ENCODE results near the gene RNF123.

Gene RNF123

DNA sequence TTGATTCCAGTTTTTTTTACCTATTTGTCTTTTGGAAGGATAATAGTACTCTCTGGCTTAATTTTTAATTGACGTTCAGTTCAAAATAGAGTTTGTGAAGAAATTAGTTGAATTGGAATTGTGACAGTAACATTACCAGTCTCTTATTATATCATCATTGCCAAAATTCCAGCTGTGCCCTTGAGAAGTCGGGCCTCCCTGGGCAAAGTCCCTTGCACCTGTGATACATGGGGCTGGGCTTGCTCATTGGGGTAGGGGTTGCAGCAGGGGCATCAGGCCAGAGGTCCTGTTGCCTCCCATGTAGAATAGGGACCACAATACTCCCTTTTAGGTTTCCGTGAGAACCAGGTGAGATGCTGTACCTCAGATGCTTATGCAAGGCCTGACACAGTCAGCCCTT lies 43.1 kb upstream of the RNF123 start:
- H3K36me3 ChIP-seq, result peaks cover 39% of the 10 kb centered on the region
- no peaks in the 10 kb centered on the region for H3K9me3 ChIP-seq (ENCODE audit: severe bottlenecking)
- H3K4me3 ChIP-seq (ENCODE audit: low read depth, low read length), result no peak overlapping the region
- TF ChIP-seq, protein P1, sequence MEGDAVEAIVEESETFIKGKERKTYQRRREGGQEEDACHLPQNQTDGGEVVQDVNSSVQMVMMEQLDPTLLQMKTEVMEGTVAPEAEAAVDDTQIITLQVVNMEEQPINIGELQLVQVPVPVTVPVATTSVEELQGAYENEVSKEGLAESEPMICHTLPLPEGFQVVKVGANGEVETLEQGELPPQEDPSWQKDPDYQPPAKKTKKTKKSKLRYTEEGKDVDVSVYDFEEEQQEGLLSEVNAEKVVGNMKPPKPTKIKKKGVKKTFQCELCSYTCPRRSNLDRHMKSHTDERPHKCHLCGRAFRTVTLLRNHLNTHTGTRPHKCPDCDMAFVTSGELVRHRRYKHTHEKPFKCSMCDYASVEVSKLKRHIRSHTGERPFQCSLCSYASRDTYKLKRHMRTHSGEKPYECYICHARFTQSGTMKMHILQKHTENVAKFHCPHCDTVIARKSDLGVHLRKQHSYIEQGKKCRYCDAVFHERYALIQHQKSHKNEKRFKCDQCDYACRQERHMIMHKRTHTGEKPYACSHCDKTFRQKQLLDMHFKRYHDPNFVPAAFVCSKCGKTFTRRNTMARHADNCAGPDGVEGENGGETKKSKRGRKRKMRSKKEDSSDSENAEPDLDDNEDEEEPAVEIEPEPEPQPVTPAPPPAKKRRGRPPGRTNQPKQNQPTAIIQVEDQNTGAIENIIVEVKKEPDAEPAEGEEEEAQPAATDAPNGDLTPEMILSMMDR (IDR thresholded peaks at IDR 0.05; ENCODE audit: low read depth, low read length), result no peak
- H3K27me3 ChIP-seq (ENCODE audit: insufficient read depth, low read depth, severe bottlenecking), result no peaks in the 10 kb centered on the region
- no peak overlapping the region for H3K27ac ChIP-seq
- no peak for DNase-seq

DNA sequence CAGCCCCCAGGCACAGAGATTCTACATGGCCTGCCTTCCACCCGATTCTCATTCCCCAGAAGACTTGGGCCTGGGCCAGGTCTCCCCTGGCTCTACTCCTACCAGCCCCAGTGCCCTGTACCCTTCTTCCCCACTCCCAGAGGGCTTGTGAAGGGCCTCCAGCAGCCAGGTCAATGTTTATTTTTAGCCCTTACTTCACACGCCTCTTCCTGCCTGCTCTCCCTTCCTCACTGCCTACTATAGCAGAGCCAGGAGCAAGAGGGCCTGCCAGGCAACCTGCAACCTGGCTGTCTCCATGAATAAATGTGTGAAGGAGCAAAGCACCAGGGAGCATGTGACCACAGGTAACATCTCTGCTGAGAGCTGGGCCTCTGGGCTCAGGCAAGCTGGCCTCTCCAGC lies 41.6 kb upstream of the RNF123 start:
- Histone ChIP-seq H3K4me3 (ENCODE audit: low read depth, low read length) (no peak overlapping the region), H3K36me3 (peaks cover 46% of the 10 kb centered on the region), H3K27ac (no peak overlapping the region), H3K27me3 (ENCODE audit: insufficient read depth, low read depth, severe bottlenecking) (no peaks in the 10 kb centered on the region), H3K9me3 (ENCODE audit: severe bottlenecking) (no peaks in the 10 kb centered on the region)
- DNase-seq, result no peak
- TF ChIP-seq, protein P1 (IDR thresholded peaks at IDR 0.05; ENCODE audit: low read depth, low read length), result no peak

DNA sequence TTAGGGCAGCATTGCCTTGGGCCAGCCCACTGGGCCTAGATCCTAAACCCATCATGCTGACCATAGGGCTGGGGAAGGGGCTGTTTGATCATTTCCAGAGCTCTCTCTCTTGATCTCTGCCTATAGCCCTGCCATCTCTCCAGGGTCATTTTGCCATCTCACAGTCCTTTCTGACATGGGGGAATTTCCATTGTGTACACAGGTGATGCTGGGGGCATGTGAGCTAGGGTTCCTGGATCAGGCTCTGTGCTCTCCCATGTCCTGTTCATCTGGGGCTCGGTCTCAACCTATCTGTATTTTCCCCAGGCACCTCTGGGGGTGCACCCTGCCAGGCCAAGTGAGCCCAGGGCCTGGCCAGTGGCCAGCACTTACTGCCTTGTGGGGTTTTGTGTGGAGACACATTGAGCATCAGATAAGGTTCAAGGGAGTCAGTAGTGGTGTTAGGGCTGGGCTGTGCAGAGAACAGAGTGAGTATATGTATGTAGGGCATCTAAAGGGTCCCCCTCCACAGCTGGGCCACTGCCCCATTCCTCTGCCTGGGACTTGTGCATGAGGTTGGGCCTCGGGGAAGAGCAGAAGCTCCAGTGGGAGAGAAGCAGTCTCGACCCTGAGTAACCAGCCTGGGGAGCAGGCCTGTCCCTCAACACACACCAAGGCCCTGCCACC lies 40.9 kb upstream of the RNF123 start:
- Histone ChIP-seq H3K4me3 (ENCODE audit: low read depth, low read length) (no peak overlapping the region), H3K36me3 (peaks cover 47% of the 10 kb centered on the region), H3K9me3 (ENCODE audit: severe bottlenecking) (no peaks in the 10 kb centered on the region), H3K27me3 (ENCODE audit: insufficient read depth, low read depth, severe bottlenecking) (no peaks in the 10 kb centered on the region), H3K27ac (no peak overlapping the region)
- TF ChIP-seq, protein P1 (IDR thresholded peaks at IDR 0.05; ENCODE audit: low read depth, low read length), result no peak
- DNase-seq, result no peak

DNA sequence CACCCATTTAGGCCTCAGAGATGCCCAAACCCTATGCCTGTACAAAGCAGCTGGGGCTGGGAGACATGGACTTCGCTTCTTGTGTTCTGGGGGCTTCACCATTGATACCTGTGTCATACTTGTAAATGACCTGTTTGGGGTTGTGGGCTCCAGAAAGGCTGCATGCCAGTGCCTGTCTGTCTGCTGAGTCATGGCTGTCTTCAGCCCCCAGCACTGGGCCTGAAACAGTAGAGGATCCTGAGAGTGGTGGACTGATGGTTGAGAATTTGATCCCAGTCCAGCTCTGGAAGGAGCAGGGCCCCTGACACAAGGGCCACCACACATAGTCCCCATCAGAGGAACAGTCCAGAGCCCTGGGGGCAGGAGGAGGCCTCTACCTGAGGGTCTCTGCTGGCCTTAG lies 39.8 kb upstream of the RNF123 start:
- no peak overlapping the region for H3K27ac ChIP-seq
- DNase-seq, result no peak
- no peak overlapping the region for H3K4me3 ChIP-seq (ENCODE audit: low read depth, low read length)
- no peaks in the 10 kb centered on the region for H3K9me3 ChIP-seq (ENCODE audit: severe bottlenecking)
- TF ChIP-seq, protein P1 (IDR thresholded peaks at IDR 0.05; ENCODE audit: low read depth, low read length), result no peak
- H3K27me3 ChIP-seq (ENCODE audit: insufficient read depth, low read depth, severe bottlenecking), result no peaks in the 10 kb centered on the region
- H3K36me3 ChIP-seq, result peaks cover 49% of the 10 kb centered on the region

DNA sequence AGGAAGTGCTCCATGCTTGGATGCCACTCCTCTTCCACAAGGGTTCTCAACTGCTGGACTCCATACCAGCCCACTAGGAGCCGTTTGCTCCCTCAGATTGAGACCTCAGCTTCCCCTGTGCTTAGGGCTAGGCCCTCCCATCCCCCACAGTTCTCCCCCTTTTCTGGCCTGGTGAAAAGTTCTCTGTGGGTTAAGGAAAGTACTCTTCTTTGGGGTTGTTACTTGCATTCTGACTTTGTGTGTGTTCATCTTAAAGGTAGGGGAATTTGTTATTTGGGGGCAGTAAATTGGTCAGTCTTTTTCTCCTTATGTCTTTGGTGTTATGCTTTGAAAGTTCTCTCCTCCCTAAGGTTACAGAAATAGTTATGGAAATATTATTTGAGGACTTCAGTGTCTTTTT lies 39.2 kb upstream of the RNF123 start:
- H3K36me3 ChIP-seq, result peaks cover 46% of the 10 kb centered on the region
- no peak overlapping the region for H3K4me3 ChIP-seq (ENCODE audit: low read depth, low read length)
- DNase-seq, result no peak
- H3K27ac ChIP-seq, result no peak overlapping the region
- TF ChIP-seq, protein P1 (IDR thresholded peaks at IDR 0.05; ENCODE audit: low read depth, low read length), result no peak
- no peaks in the 10 kb centered on the region for H3K27me3 ChIP-seq (ENCODE audit: insufficient read depth, low read depth, severe bottlenecking)
- H3K9me3 ChIP-seq (ENCODE audit: severe bottlenecking), result no peaks in the 10 kb centered on the region

DNA sequence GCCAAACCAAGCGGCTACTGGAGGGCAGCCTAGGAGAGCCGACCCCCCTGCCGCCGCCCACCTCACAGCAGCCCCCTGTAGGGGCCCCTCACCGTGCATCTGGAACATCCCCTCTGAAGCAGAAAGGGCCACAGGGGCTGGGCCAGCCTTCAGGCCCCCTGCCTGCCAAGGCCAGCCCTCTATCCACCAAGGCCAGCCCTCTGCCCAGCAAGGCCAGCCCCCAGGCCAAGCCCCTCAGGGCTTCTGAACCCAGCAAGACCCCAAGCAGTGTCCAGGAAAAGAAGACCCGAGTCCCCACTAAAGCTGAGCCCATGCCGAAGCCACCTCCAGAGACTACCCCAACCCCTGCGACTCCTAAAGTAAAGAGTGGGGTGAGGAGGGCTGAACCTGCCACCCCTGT lies 38.7 kb upstream of the RNF123 start:
- H3K9me3 ChIP-seq (ENCODE audit: severe bottlenecking), result no peaks in the 10 kb centered on the region
- H3K4me3 ChIP-seq (ENCODE audit: low read depth, low read length), result no peak overlapping the region
- no peak for DNase-seq
- TF ChIP-seq, protein P1 (IDR thresholded peaks at IDR 0.05; ENCODE audit: low read depth, low read length), result no peak
- H3K36me3 ChIP-seq, result peaks cover 46% of the 10 kb centered on the region
- H3K27ac ChIP-seq, result no peak overlapping the region
- H3K27me3 ChIP-seq (ENCODE audit: insufficient read depth, low read depth, severe bottlenecking), result no peaks in the 10 kb centered on the region
